ENCODE data around the gene TBX3. TPM values are rescaled to one million over a fixed set of nuclear protein-coding genes. Genes with fewer than 3 reads are reported as not detected.

Gene TBX3
- 25.9 and 32.1 TPM in 2 replicates for total RNA-seq

DNA sequence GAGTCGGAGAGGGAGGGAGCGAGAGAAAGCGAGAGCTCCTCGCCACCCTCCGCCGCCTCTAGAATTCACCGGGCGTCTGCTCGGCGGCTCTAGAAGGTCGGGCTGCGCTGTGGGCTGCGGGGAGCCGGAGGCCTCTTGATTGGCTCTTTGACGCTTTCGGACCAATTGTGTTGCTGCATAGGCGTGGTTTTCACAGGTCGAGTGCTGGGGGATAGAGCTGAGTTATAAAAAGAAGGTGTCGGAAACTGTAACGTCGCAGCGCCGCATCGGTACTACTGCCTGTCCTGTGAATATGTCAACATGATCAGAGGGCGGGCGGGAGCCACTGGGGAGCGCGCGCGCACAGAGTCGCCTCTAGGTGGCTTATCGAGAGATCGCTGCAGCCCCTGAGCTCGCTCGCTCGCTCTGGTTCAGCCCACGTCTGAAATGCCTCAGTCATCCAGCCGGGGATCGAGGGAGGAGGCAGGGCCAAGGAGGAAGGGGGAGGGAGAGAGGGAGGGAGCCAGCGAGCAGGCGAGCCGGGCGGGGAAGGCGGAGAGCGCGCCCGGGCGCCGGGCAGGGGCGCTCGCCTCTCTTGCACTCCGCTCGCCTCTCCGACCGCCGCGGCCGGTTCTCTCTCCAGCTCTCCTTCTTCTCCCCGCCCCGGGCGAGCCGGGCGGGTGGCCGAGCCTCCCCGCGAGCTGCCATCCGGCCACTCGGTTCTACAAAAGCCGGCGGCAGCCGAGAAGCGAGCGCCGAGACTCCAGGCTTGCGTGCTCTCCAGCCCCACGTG lies at the start of gene TBX3:
Gene TBX3, minus strand, starts transcription at position 78 of the 772 bp plus-strand sequence. CDS start 975 bp downstream, outside the sequence.

Measured in mammary microvascular endothelial cell (primary cell).